ENCODE data around the gene PCDHA12.

The PCDHA12 gene

DNA sequence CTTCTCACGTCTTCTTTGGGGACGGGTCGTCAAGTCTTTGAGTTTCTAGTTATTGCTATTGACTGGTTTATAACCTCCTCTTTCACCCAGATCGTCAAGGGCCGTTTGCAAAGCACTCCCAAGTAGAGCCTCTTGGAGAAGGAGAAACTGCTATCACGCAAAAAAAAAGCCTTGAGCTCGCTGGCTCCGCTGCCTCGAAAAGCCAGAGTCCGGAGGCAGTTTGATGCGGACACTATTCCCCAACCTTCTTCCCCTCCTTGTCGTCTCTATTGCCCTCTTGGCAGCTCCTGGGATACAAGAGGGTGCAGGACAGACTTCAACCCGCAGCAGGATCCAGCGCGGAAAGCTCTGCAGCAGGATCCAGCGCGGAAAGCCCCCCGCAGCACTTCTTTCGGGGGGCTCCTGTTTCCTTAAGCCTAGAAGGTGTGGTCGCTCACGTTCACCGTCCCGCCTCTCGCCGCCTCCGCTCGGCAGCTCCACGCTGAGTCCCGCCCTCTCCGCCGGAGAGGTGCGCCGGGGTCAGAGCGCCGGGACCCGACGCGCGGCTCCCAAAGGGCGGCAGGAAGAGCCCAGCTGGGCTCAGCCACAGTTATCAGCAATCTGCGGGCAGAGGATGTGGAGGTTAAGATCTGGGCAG, 50.8 kb downstream of the PCDHA12 start, which contains the start of gene PCDHAC1:
Gene PCDHAC1, plus strand, starts transcription at position 494 of the 637 bp plus-strand sequence. CDS start 594 bp downstream, outside the sequence.
- TF ChIP-seq POLR2A (IDR thresholded peaks at IDR 0.05; ENCODE audit: low read depth, low read length) = no peak
- FAIRE-seq (no peak), DNase-seq (ENCODE audit: insufficient read length) (no peak)

DNA sequence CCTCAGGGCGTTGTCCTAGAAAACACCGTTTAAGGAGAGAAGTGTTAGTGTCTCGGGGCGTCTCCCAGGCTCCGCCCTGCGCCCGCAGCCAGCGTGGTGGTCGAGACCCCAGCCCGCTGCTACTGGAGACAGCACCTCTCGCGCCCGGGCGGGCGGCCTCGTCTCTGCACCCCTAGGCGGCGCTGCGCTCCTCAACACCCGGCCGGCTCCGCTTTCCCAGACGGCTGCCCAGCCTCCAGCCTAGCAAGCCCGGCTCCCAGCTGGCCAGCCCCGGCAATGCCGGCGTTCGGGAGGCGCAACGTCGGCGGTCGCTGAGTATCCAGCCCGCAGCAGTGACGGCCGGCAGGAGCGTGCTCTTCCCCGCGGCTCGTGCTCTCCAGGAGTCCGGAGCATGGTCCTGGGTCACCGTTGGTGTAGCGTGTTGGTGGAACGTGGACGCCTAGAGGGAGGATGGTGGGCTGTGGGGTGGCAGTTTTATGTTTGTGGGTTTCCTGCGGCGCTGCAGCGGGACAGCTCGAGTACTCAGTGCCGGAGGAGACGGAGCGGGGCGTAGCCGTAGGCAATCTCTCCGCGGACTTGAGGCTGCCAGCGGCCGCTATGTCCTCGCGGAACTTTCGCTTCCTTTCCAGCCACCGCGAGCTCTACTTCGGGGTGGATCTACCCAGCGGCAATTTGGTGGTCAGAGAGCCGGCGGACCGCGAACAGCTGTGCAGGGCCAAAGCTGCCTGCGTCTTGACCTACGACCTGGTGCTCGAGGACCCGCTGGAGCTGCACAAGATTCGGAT, 51.5 kb downstream of the PCDHA12 start:
- no peak for DNase-seq (ENCODE audit: insufficient read length)

DNA sequence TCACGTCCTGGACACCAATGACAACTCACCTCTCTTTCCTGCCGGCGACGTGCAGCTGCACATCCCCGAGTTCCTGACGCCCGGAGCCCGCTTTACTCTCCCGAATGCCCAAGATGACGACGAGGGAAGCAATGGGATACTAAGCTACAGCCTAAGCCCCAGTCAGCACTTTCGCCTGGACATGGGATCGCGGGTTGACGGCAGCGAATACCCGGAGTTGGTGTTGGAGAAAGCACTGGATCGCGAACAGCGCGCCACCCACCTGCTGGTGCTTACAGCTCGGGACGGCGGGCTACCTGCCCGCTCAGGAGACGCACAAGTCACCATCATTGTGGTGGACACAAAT, 52.1 kb downstream of the PCDHA12 start:
- FAIRE-seq (no peak), DNase-seq (ENCODE audit: insufficient read length) (no peak)
- TF ChIP-seq POLR2A (IDR thresholded peaks at IDR 0.05; ENCODE audit: low read depth, low read length) (no peak), POLR2AphosphoS5 (IDR thresholded peaks at IDR 0.05; ENCODE audit: low read depth, low read length) (no peak), TAF1 (IDR thresholded peaks at IDR 0.05; ENCODE audit: borderline replicate concordance, low read depth, low read length) (no peak)

More for the DNA sequence above, 51.5 kb downstream of the PCDHA12 start:
- no peak for FAIRE-seq
- TF ChIP-seq TAF1 (IDR thresholded peaks at IDR 0.05; ENCODE audit: borderline replicate concordance, low read depth, low read length) (no peak), POLR2A (IDR thresholded peaks at IDR 0.05; ENCODE audit: low read depth, low read length) (no peak), POLR2AphosphoS5 (IDR thresholded peaks at IDR 0.05; ENCODE audit: low read depth, low read length) (no peak)
